Colonic mucosa (tissue), 4 donors: Measurements from ENCODE around the gene PPIL4. TPM values are rescaled to one million over a fixed set of nuclear protein-coding genes. Genes with fewer than 3 reads are reported as not detected.
"Not testable (repeated sequence)": the region's sequence is repeated elsewhere in the genome, so short reads cannot be mapped to it uniquely, and the experiment has no call there.

Experiments
- DNase-seq: peaks from one replicate; pipeline ENCODE4 v3.0.0-alpha.2; 2020
- H3K27ac ChIP-seq: fragments of 200-600 bp; one replicate; pipeline ENCODE4 v1.8.0; 2021
- H3K27me3 ChIP-seq: fragments of 200-600 bp; one replicate; pipeline ENCODE4 v1.8.0; 2021
- H3K36me3 ChIP-seq: fragments of 200-600 bp; one replicate; pipeline ENCODE4 v1.8.0; 2021
- H3K4me1 ChIP-seq: fragments of 200-600 bp; one replicate; pipeline ENCODE4 v1.8.0; 2021; ENCODE audit warnings: mild to moderate bottlenecking
- H3K4me3 ChIP-seq: fragments of 200-600 bp; one replicate; pipeline ENCODE4 v1.8.0; 2021
- H3K9ac ChIP-seq, 2 donors: one replicate each; pipeline ENCODE4 v1.7.0; 2013; ENCODE audit warnings: control low read depth in 2 of 2, low read depth in 2 of 2, low read length in 2 of 2
- H3K9me3 ChIP-seq: fragments of 200-600 bp; one replicate; pipeline ENCODE4 v1.8.0; 2021
- intact Hi-C: fragments of 100-400 bp; cut with DNase I; formaldehyde crosslinking; loops from one replicate; pipeline ENCODE4 v1.14.1; 2022
- total RNA-seq, 2 donors: library from RNA; stranded (reverse); fragmentation: NEBNext Ultra II Directional in 1 of 2; extraction: Animal tissue kit (Norgen Biotek cat#: 25700) in 1 of 2; gene quantifications; one replicate each; pipeline ENCODE4 v1.2.1, GENCODE V29; 2021
- TF ChIP-seq, protein P1 (sequence below): fragments of 200-600 bp; IDR thresholded peaks from one replicate; pipeline ENCODE4 v1.8.0; 2022; ENCODE audit warnings: antibody characterized with exemption, mild to moderate bottlenecking
- donor health status: healthy.
- donor health status: DM: no; HTN: no; CAD: no.
- donor health status: DM: no; HTN: no; CAD: no.

The PPIL4 gene
- total RNA-seq, 2 donors from 2014 or later = 16.0 to 26.8 TPM

- H3K4me3 ChIP-seq = no peak overlapping the region
- TF ChIP-seq, protein P1, sequence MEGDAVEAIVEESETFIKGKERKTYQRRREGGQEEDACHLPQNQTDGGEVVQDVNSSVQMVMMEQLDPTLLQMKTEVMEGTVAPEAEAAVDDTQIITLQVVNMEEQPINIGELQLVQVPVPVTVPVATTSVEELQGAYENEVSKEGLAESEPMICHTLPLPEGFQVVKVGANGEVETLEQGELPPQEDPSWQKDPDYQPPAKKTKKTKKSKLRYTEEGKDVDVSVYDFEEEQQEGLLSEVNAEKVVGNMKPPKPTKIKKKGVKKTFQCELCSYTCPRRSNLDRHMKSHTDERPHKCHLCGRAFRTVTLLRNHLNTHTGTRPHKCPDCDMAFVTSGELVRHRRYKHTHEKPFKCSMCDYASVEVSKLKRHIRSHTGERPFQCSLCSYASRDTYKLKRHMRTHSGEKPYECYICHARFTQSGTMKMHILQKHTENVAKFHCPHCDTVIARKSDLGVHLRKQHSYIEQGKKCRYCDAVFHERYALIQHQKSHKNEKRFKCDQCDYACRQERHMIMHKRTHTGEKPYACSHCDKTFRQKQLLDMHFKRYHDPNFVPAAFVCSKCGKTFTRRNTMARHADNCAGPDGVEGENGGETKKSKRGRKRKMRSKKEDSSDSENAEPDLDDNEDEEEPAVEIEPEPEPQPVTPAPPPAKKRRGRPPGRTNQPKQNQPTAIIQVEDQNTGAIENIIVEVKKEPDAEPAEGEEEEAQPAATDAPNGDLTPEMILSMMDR = no peak
- H3K9ac ChIP-seq = no peak overlapping the region
- no peaks in the 10 kb centered on the region for H3K9me3 ChIP-seq
- DNase-seq = peak; percentile 45
- intact Hi-C loops = no loop called here
- H3K27me3 ChIP-seq = no peaks in the 10 kb centered on the region
- no peaks in the 10 kb centered on the region for H3K36me3 ChIP-seq
- H3K27ac ChIP-seq = peak overlapping the region; percentile 64
- H3K4me1 ChIP-seq = no peaks in the 10 kb centered on the region
Observed at GRCh38 chr6:149499066-149499465, 46.8 kb downstream of the PPIL4 start.

DNA sequence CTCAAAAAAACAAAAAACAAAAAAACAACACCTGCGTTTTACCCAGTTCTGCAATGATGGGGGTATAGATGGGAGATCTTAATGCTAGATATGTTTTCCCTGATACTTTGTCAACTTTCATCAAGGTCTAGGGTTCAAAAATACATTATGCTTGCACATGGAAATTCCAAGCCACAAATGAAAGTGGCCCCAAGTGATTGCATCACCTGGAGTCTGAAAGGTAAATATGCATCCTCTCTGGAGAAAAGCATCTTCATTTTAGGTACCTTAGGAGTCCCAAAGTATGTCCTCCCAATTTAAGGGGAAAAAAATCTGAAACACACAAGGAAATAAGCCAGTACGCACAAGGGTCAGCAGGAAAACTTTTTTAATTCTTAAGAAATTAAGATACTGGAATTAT lies 48.5 kb downstream of the PPIL4 start:
- intact Hi-C loops = no loop called here
- Histone ChIP-seq H3K4me1 (peaks cover 7% of the 10 kb centered on the region), H3K27ac (peak overlapping the region; percentile 21), H3K36me3 (no peaks in the 10 kb centered on the region), H3K9me3 (no peaks in the 10 kb centered on the region), H3K9ac (no peak overlapping the region), H3K27me3 (no peaks in the 10 kb centered on the region), H3K4me3 (no peak overlapping the region)
- TF ChIP-seq, protein P1 = no peak
- no peak for DNase-seq

DNA sequence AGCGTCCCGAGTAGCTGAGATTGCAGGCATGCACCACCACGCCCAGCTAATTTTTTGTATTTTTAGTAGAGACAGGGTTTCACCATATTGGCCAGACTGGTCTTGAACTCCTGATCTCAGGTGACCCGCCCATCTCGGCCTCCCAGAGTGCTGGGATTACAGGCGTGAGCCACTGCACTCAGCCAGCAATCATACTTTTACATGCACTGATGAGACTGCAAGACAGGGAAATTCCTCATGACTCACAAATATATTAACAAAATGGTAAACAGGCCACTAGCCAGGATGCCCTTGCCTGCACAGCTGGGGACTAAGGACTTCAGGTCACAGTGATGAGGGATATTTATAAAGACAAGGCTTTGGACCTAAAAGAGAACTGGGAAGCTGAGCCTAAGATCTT lies 49.2 kb downstream of the PPIL4 start:
- H3K36me3 ChIP-seq, H3K4me1 ChIP-seq, H3K4me3 ChIP-seq, H3K27me3 ChIP-seq, H3K9ac ChIP-seq, intact Hi-C loops, H3K9me3 ChIP-seq: not testable (repeated sequence)
- DNase-seq = peak; percentile 46
- H3K27ac ChIP-seq = peak overlapping the region; percentile 21

GRCh38 chr6:149495349-149496016 lies 50.4 kb downstream of the PPIL4 start:
- H3K9me3 ChIP-seq, H3K27me3 ChIP-seq, H3K4me3 ChIP-seq, H3K4me1 ChIP-seq, intact Hi-C loops, DNase-seq, H3K36me3 ChIP-seq: not testable (repeated sequence)
- Histone ChIP-seq H3K9ac (peak overlapping the region in 1 of 2 donors; percentile 18), H3K27ac (peak overlapping the region; percentile 21)

- H3K36me3 ChIP-seq, intact Hi-C loops, H3K4me1 ChIP-seq, H3K9me3 ChIP-seq, H3K4me3 ChIP-seq, H3K9ac ChIP-seq, DNase-seq, H3K27me3 ChIP-seq: not testable (repeated sequence)
- peak overlapping the region; percentile 73 for H3K27ac ChIP-seq
Observed at GRCh38 chr6:149494810-149495209, 51.0 kb downstream of the PPIL4 start.

DNA sequence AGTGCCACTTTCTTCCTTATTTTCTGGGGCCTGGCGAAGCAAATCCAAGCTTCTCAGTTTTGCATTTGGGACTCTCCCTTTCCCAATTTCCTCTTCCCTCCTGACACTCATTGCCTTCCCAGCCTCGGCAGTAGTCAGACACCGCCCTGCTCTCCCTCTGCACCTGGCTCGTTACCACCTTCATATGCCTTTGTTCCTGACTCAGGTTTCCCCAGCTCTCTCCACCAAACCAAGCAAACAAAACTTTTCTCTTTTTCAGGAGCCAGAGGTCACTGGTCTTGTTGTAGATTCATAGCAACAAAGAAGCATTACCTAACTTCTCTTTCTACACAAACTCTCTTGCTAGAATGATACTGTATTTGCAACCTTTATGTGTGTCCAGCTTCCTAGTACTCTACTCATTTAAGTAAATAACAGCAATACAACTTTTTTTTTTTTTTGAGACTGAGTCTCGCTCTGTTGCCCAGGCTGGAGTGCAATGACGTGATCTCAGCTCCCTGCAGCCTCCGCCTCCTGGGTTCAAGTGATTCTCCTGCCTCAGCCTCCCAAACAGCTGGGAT lies 52.0 kb downstream of the PPIL4 start:
- H3K9me3 ChIP-seq = no peaks in the 10 kb centered on the region
- peak overlapping the region in 1 of 2 donors; percentile 3 for H3K9ac ChIP-seq
- intact Hi-C loops = no loop called here
- no peak overlapping the region for H3K4me3 ChIP-seq
- H3K36me3 ChIP-seq = no peaks in the 10 kb centered on the region
- peaks cover 7% of the 10 kb centered on the region for H3K4me1 ChIP-seq
- peak overlapping the region; percentile 73 for H3K27ac ChIP-seq
- DNase-seq = peak; percentile 72
- TF ChIP-seq, protein P1 = no peak
- H3K27me3 ChIP-seq = no peaks in the 10 kb centered on the region

- H3K9me3 ChIP-seq = no peaks in the 10 kb centered on the region
- no peak overlapping the region for H3K4me3 ChIP-seq
- peaks cover 7% of the 10 kb centered on the region for H3K4me1 ChIP-seq
- no peaks in the 10 kb centered on the region for H3K36me3 ChIP-seq
- intact Hi-C loops = no loop called here
- H3K27me3 ChIP-seq = no peaks in the 10 kb centered on the region
- TF ChIP-seq, protein P1 = no peak
- no peak for DNase-seq
- H3K27ac ChIP-seq = peak overlapping the region; percentile 73
- H3K9ac ChIP-seq = peak overlapping the region in 1 of 2 donors; percentile 3
Observed at GRCh38 chr6:149492798-149493343, 53.0 kb downstream of the PPIL4 start.
